HepG2 (cell line): Measurements from ENCODE around the gene AGXT. TPM values are rescaled to one million over a fixed set of nuclear protein-coding genes. Genes with fewer than 3 reads are reported as not detected.

Source experiments
- ARID2 ChIP-seq: sonication (generic); formaldehyde crosslinking; IDR thresholded peaks from 2 replicates; pipeline ENCODE4 v1.8.1; 2022; ENCODE audit warnings: mild to moderate bottlenecking, missing genetic modification reagents, borderline replicate concordance
- ATF7-NPFF ChIP-seq: sonication (generic); formaldehyde crosslinking; IDR thresholded peaks from 2 replicates; pipeline ENCODE4 v1.8.1; 2023; ENCODE audit warnings: mild to moderate bottlenecking, low read depth, missing genetic modification reagents, moderate library complexity
- CBX1 ChIP-seq: IDR thresholded peaks from one replicate; pipeline ENCODE4 v1.6.1; 2016; ENCODE audit warnings: antibody characterized with exemption, low read depth
- CREM ChIP-seq, 2 experiments: sonication (generic) in 1 of 2; formaldehyde crosslinking in 1 of 2; IDR thresholded peaks; 2 replicates each; pipeline versions ENCODE4 v1.4.0 to v1.6.1; 2016 to 2020; ENCODE audit warnings: antibody characterized with exemption in 1 of 2, mild to moderate bottlenecking in 1 of 2, missing genetic modification reagents in 1 of 2
- JUN ChIP-seq: sonication (generic); formaldehyde crosslinking; IDR thresholded peaks from 2 replicates; pipeline ENCODE4 v1.4.0; 2020; ENCODE audit warnings: mild to moderate bottlenecking, missing genetic modification reagents
- KIAA2018 ChIP-seq: sonication (generic); formaldehyde crosslinking; IDR thresholded peaks from 2 replicates; pipeline ENCODE4 v1.5.0; 2020; ENCODE audit warnings: mild to moderate bottlenecking, missing genetic modification reagents, borderline replicate concordance
- LRRFIP1 ChIP-seq: sonication (generic); formaldehyde crosslinking; conservative IDR thresholded peaks from 2 replicates; pipeline ENCODE4 v1.4.0; 2020; ENCODE audit warnings: missing genetic modification reagents
- NCOA5 ChIP-seq: sonication (generic); formaldehyde crosslinking; IDR thresholded peaks from 2 replicates; pipeline ENCODE4 v1.4.0; 2020; ENCODE audit warnings: missing genetic modification reagents
- NR2C2 ChIP-seq: sonication (generic); formaldehyde crosslinking; IDR thresholded peaks from 2 replicates; pipeline ENCODE4 v1.4.0; 2020; ENCODE audit warnings: missing genetic modification reagents, mild to moderate bottlenecking, moderate library complexity, borderline replicate concordance
- PAWR ChIP-seq: sonication (generic); formaldehyde crosslinking; IDR thresholded peaks from 2 replicates; pipeline ENCODE4 v1.4.0; 2020; ENCODE audit warnings: missing genetic modification reagents, mild to moderate bottlenecking, borderline replicate concordance
- RFX1 ChIP-seq: fragments of 450-650 bp; IDR thresholded peaks from 2 replicates; pipeline ENCODE4 v1.6.1; 2017
- SMAD3 ChIP-seq: sonication (generic); formaldehyde crosslinking; IDR thresholded peaks from 2 replicates; pipeline ENCODE4 v1.4.0; 2020; ENCODE audit warnings: missing genetic modification reagents
- ZBTB20 ChIP-seq: sonication (generic); formaldehyde crosslinking; IDR thresholded peaks from 2 replicates; pipeline ENCODE4 v1.8.1; 2023; ENCODE audit warnings: missing genetic modification reagents, low read depth, mild to moderate bottlenecking, borderline replicate concordance
- ZBTB38 ChIP-seq: sonication (generic); formaldehyde crosslinking; IDR thresholded peaks from 2 replicates; pipeline ENCODE4 v1.5.1; 2020; ENCODE audit warnings: mild to moderate bottlenecking, missing genetic modification reagents
- ZKSCAN1 ChIP-seq: fragments of 150-350 bp; IDR thresholded peaks from 2 replicates; pipeline ENCODE4 v1.6.1; 2014; ENCODE audit warnings: low read length
- ZNF639 ChIP-seq: conservative IDR thresholded peaks from 2 replicates; pipeline ENCODE4 v1.6.1; 2018; ENCODE audit warnings: missing genetic modification reagents
- ZNF782 ChIP-seq: sonication (generic); formaldehyde crosslinking; IDR thresholded peaks from 2 replicates; pipeline ENCODE4 v1.4.0; 2020; ENCODE audit warnings: missing genetic modification reagents, mild to moderate bottlenecking, borderline replicate concordance
- polyA plus RNA-seq, 8 experiments: library from polyadenylated mRNA; depleted of rRNA in 3 of 8; stranded (reverse) in 7 of 8; unstranded in 1 of 8; fragments of >200 nt; fragmentation: Illumina TruSeq in 4 of 8; extraction: Trizol in 4 of 8; gene quantifications; 2 replicates each; pipeline versions ENCODE4 v1.2.1 to v1.2.3, GENCODE V29; 2011 to 2016; ENCODE audit warnings: low read depth in 4 of 8, missing spikeins in 1 of 8, mixed read lengths in 1 of 8; ENCODE audit not compliant: insufficient read depth in 1 of 8
- total RNA-seq, 5 experiments: library from RNA; depleted of rRNA; stranded (reverse); fragments of >200 nt; fragmentation: Illumina TruSeq; extraction: Trizol; gene quantifications; 2 replicates each; pipeline ENCODE4 v1.2.3, GENCODE V29; 2016; ENCODE audit warnings: low read depth in 1 of 5

Gene AGXT
- total and polyA plus RNA-seq, 2 of the 13 experiments (the other 11 are each of a cell fraction or from before 2014, with no cell fraction given): 41.9 to 96.1 TPM

GRCh38 chr2:240873805-240874714 lies 5.4 kb downstream of the AGXT start (continued):
- TF ChIP-seq ARID2 (CRISPR knock-in tag): 0 out of 2 replicates have a peak, but pooled peaks have one; percentile 70
- TF ChIP-seq RFX1: no peak
- peak; percentile 100 for TF ChIP-seq ZBTB38
- TF ChIP-seq CBX1: no peak
- no peak; the same call in 1 of the 2 replicates for TF ChIP-seq PAWR (CRISPR knock-in tag)
- TF ChIP-seq SMAD3 (CRISPR knock-in tag): peak; percentile 74; the same call in 1 of the 2 replicates
- no peak for TF ChIP-seq ZKSCAN1
- peak; percentile 56; the same call in 1 of the 2 replicates for TF ChIP-seq CREM (IDR thresholded peaks at IDR 0.05)
- no peak for TF ChIP-seq CREM (CRISPR knock-in tag; IDR thresholded peaks at IDR 0.05)
- peak; percentile 89 for TF ChIP-seq KIAA2018 (CRISPR knock-in tag)
- TF ChIP-seq LRRFIP1 (CRISPR knock-in tag): no peak
- TF ChIP-seq ATF7-NPFF (CRISPR knock-in tag): peak; percentile 97
- peak; percentile 58; the same call in 1 of the 2 replicates for TF ChIP-seq JUN (CRISPR knock-in tag)
- peak; percentile 73 for TF ChIP-seq NR2C2 (CRISPR knock-in tag)
- TF ChIP-seq ZNF782 (CRISPR knock-in tag): no peak; the same call in 1 of the 2 replicates
- no peak; the same call in 1 of the 2 replicates for TF ChIP-seq ZNF639 (CRISPR knock-in tag)
- peak; percentile 96 for TF ChIP-seq ZBTB20 (CRISPR knock-in tag)
- no peak for TF ChIP-seq NCOA5
